ENCODE data around the gene PDE9A.

Gene PDE9A

DNA sequence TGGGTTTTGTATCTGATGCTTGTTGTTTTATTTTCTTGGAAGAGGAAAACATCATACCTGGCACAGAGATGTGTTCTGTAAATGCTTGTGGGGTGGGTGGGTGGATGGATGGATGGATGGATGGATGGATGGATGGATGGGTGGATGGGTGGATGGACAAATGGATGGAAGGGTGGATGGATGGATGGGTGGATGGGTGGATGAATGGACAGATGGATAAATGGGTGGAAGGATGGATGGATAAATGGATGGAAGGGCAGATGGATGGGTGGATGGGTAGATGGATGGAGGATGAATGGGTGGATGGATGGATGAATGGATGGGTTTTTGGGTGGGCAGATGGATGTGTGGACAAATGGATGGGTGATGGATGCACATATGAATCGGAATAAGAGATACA lies 111.5 kb downstream of the PDE9A start:
- no peak overlapping the region for H3K18ac ChIP-seq (ENCODE audit: low read length)
- no peak overlapping the region for H2AFZ ChIP-seq (ENCODE audit: insufficient read depth, low read length, poor library complexity)
- no peaks in the 10 kb centered on the region for H3K79me1 ChIP-seq (ENCODE audit: low read length)
- H4K91ac ChIP-seq (ENCODE audit: low read depth, low read length), result no peak overlapping the region
- no peak overlapping the region for H4K8ac ChIP-seq (ENCODE audit: low read depth, low read length)
- no peaks in the 10 kb centered on the region for H3K79me2 ChIP-seq (ENCODE audit: control insufficient read depth, insufficient read depth, low read length, poor library complexity)
- H3K36me3 ChIP-seq (ENCODE audit: control insufficient read depth in 1 of 2, insufficient read depth in 2 of 2, low read length in 2 of 2), result peaks cover 45 to 59% of the 10 kb centered on the region in 2 experiments
- H3K4me1 ChIP-seq (ENCODE audit: control insufficient read depth in 1 of 2, insufficient read depth in 2 of 2, low read length in 2 of 2), result no peaks in the 10 kb centered on the region
- no peak overlapping the region for H2AK5ac ChIP-seq (ENCODE audit: low read length)
- H3K4me3 ChIP-seq (ENCODE audit: low read depth, low read length), result no peak overlapping the region
- H3K23ac ChIP-seq (ENCODE audit: low read length), result no peak overlapping the region
- H3K27me3 ChIP-seq (ENCODE audit: insufficient read depth, low read length), result no peaks in the 10 kb centered on the region
- no peak overlapping the region for H3K4ac ChIP-seq (ENCODE audit: low read depth, low read length)
- H3K9ac ChIP-seq (ENCODE audit: low read length), result no peak overlapping the region
- no peak for DNase-seq
- WGBS (ENCODE audit: extremely low coverage, insufficient coverage, insufficient read length), result no CpG with 5 or more reads among the region's 1 CpG
- H4K12ac ChIP-seq (ENCODE audit: low read depth, low read length), result no peak overlapping the region
- no peak overlapping the region for H2BK120ac ChIP-seq (ENCODE audit: insufficient read depth, low read length, poor library complexity)
- H2BK12ac ChIP-seq (ENCODE audit: low read length), result no peak overlapping the region
- H3K4me2 ChIP-seq (ENCODE audit: low read length), result no peak overlapping the region
- H2BK5ac ChIP-seq (ENCODE audit: low read depth, low read length, poor library complexity), result no peak overlapping the region
- no peak overlapping the region for H3K14ac ChIP-seq (ENCODE audit: low read length)
- no peak overlapping the region for H3K27ac ChIP-seq (ENCODE audit: low read depth, low read length)
- H3K9me3 ChIP-seq (ENCODE audit: insufficient read depth, low read depth, low read length), result peaks cover 7% of the 10 kb centered on the region

DNA sequence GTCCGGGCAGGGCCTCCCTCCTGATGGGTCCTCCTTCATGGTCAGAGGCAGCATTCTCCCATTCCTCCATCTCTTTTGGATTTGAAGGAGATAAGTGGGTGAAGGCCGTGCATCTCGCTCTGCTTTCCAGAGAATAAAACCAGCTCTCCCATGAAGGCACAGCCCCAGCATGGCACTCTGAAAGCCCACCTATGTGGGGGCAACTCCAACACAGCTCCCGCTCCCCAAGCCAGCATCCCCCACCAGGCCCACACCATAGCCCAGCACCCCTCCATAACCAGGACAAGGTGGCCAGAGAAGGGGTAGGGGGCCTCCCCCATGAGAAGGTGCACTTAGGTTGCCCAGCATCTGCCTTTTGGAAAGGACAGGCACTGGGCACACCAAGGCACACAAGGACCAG lies 112.2 kb downstream of the PDE9A start:
- Histone ChIP-seq H3K36me3 (ENCODE audit: control insufficient read depth in 1 of 2, insufficient read depth in 2 of 2, low read length in 2 of 2) (peaks cover 53 to 62% of the 10 kb centered on the region in 2 experiments), H4K91ac (ENCODE audit: low read depth, low read length) (no peak overlapping the region), H3K23ac (ENCODE audit: low read length) (no peak overlapping the region), H3K4me1 (ENCODE audit: control insufficient read depth in 1 of 2, insufficient read depth in 2 of 2, low read length in 2 of 2) (no peaks in the 10 kb centered on the region), H3K18ac (ENCODE audit: low read length) (no peak overlapping the region), H3K79me1 (ENCODE audit: low read length) (no peaks in the 10 kb centered on the region), H4K8ac (ENCODE audit: low read depth, low read length) (no peak overlapping the region), H3K4me3 (ENCODE audit: low read depth, low read length) (no peak overlapping the region), H3K4ac (ENCODE audit: low read depth, low read length) (no peak overlapping the region), H3K9ac (ENCODE audit: low read length) (no peak overlapping the region), H3K79me2 (ENCODE audit: control insufficient read depth, insufficient read depth, low read length, poor library complexity) (no peaks in the 10 kb centered on the region), H3K27me3 (ENCODE audit: insufficient read depth, low read length) (no peaks in the 10 kb centered on the region), H2BK12ac (ENCODE audit: low read length) (no peak overlapping the region), H3K27ac (ENCODE audit: low read depth, low read length) (no peak overlapping the region), H3K9me3 (ENCODE audit: insufficient read depth, low read depth, low read length) (peaks cover 7% of the 10 kb centered on the region), H2AK5ac (ENCODE audit: low read length) (no peak overlapping the region), H2BK5ac (ENCODE audit: low read depth, low read length, poor library complexity) (no peak overlapping the region), H3K4me2 (ENCODE audit: low read length) (no peak overlapping the region), H4K12ac (ENCODE audit: low read depth, low read length) (no peak overlapping the region), H2AFZ (ENCODE audit: insufficient read depth, low read length, poor library complexity) (no peak overlapping the region), H2BK120ac (ENCODE audit: insufficient read depth, low read length, poor library complexity) (no peak overlapping the region), H3K14ac (ENCODE audit: low read length) (no peak overlapping the region)
- no peak for DNase-seq
- WGBS (ENCODE audit: extremely low coverage, insufficient coverage, insufficient read length), result no CpG with 5 or more reads among the region's 4 CpGs

DNA sequence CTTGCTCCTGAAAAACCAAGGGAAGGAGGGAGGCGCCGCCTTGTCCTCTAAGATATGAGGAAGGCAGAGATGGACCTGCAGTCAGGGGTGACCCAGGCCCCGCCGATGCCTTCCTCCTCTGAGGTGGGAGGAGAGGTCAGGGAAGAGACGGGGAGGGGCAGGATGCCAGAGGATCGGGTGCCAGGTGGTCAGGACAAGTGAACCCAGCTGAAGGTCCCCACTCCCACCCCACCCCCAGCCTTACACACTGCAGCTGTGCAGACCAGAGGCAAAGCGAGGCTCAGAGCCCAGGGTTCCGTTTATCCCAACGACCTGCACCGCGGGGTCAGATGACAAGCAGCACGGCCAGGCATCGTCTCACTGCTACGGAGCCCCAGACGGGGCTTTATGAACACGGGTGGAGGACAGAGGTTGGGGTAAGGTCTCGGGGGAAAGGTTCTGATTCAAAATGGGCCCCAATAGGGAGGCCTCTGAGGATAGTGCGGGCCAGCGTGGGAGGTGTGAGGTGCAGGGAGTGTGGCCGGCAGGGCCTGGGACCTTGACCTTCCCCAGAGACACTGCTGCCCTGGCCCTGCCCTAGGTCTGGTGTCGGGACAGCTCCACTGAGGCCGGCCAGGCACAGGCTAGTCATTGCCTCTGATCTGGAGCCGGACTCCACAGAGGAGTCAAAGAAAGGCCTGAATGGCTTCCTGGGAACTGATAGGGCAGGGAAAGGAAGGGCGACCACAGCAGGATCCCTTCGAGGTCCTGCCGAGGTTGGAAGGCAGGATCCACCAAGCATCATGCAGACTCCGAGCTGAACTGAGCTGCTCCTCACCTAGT lies 113.5 kb downstream of the PDE9A start:
- Histone ChIP-seq H4K8ac (ENCODE audit: low read depth, low read length) (no peak overlapping the region), H3K79me1 (ENCODE audit: low read length) (no peaks in the 10 kb centered on the region), H3K14ac (ENCODE audit: low read length) (no peak overlapping the region), H3K79me2 (ENCODE audit: control insufficient read depth, insufficient read depth, low read length, poor library complexity) (no peaks in the 10 kb centered on the region), H3K4ac (ENCODE audit: low read depth, low read length) (no peak overlapping the region), H3K4me2 (ENCODE audit: low read length) (no peak overlapping the region), H4K12ac (ENCODE audit: low read depth, low read length) (no peak overlapping the region), H2BK120ac (ENCODE audit: insufficient read depth, low read length, poor library complexity) (no peak overlapping the region), H3K4me1 (ENCODE audit: control insufficient read depth in 1 of 2, insufficient read depth in 2 of 2, low read length in 2 of 2) (no peaks in the 10 kb centered on the region), H2BK5ac (ENCODE audit: low read depth, low read length, poor library complexity) (no peak overlapping the region), H2BK12ac (ENCODE audit: low read length) (no peak overlapping the region), H2AK5ac (ENCODE audit: low read length) (no peak overlapping the region), H3K9ac (ENCODE audit: low read length) (no peak overlapping the region), H3K23ac (ENCODE audit: low read length) (no peak overlapping the region), H4K91ac (ENCODE audit: low read depth, low read length) (no peak overlapping the region), H3K9me3 (ENCODE audit: insufficient read depth, low read depth, low read length) (peaks cover 7% of the 10 kb centered on the region), H3K27ac (ENCODE audit: low read depth, low read length) (no peak overlapping the region), H3K36me3 (ENCODE audit: control insufficient read depth in 1 of 2, insufficient read depth in 2 of 2, low read length in 2 of 2) (peaks cover 58 to 73% of the 10 kb centered on the region in 2 experiments), H3K27me3 (ENCODE audit: insufficient read depth, low read length) (no peaks in the 10 kb centered on the region), H3K18ac (ENCODE audit: low read length) (no peak overlapping the region), H3K4me3 (ENCODE audit: low read depth, low read length) (no peak overlapping the region), H2AFZ (ENCODE audit: insufficient read depth, low read length, poor library complexity) (no peak overlapping the region)
- DNase-seq, result no peak
- no CpG with 5 or more reads among the region's 27 CpGs for WGBS (ENCODE audit: extremely low coverage, insufficient coverage, insufficient read length)

- no peak overlapping the region for H3K4me3 ChIP-seq (ENCODE audit: low read depth, low read length)
- H2AFZ ChIP-seq (ENCODE audit: insufficient read depth, low read length, poor library complexity), result no peak overlapping the region
- no peak overlapping the region for H3K4me2 ChIP-seq (ENCODE audit: low read length)
- no CpG with 5 or more reads among the region's 8 CpGs for WGBS (ENCODE audit: extremely low coverage, insufficient coverage, insufficient read length)
- H4K91ac ChIP-seq (ENCODE audit: low read depth, low read length), result no peak overlapping the region
- peaks cover 7% of the 10 kb centered on the region for H3K9me3 ChIP-seq (ENCODE audit: insufficient read depth, low read depth, low read length)
- H4K12ac ChIP-seq (ENCODE audit: low read depth, low read length), result no peak overlapping the region
- no peak overlapping the region for H3K14ac ChIP-seq (ENCODE audit: low read length)
- H2AK5ac ChIP-seq (ENCODE audit: low read length), result no peak overlapping the region
- H3K27me3 ChIP-seq (ENCODE audit: insufficient read depth, low read length), result no peaks in the 10 kb centered on the region
- H3K4ac ChIP-seq (ENCODE audit: low read depth, low read length), result no peak overlapping the region
- peaks cover 57 to 68% of the 10 kb centered on the region in 2 experiments for H3K36me3 ChIP-seq (ENCODE audit: control insufficient read depth in 1 of 2, insufficient read depth in 2 of 2, low read length in 2 of 2)
- no peak overlapping the region for H3K27ac ChIP-seq (ENCODE audit: low read depth, low read length)
- no peak overlapping the region for H3K23ac ChIP-seq (ENCODE audit: low read length)
- no peak overlapping the region for H2BK120ac ChIP-seq (ENCODE audit: insufficient read depth, low read length, poor library complexity)
- H3K4me1 ChIP-seq (ENCODE audit: control insufficient read depth in 1 of 2, insufficient read depth in 2 of 2, low read length in 2 of 2), result no peaks in the 10 kb centered on the region
- no peaks in the 10 kb centered on the region for H3K79me1 ChIP-seq (ENCODE audit: low read length)
- H2BK12ac ChIP-seq (ENCODE audit: low read length), result no peak overlapping the region
- H3K9ac ChIP-seq (ENCODE audit: low read length), result no peak overlapping the region
- no peak overlapping the region for H4K8ac ChIP-seq (ENCODE audit: low read depth, low read length)
- H3K18ac ChIP-seq (ENCODE audit: low read length), result no peak overlapping the region
- DNase-seq, result peak in 1 of 2 donors; percentile 28
- H2BK5ac ChIP-seq (ENCODE audit: low read depth, low read length, poor library complexity), result no peak overlapping the region
- no peaks in the 10 kb centered on the region for H3K79me2 ChIP-seq (ENCODE audit: control insufficient read depth, insufficient read depth, low read length, poor library complexity)
Observed at GRCh38 chr21:42767561-42767835, 114.1 kb downstream of the PDE9A start.

Data from trophoblast cell (in vitro differentiated cells and primary cell).